ENCODE data around the gene PAEP. TPM values are rescaled to one million over a fixed set of nuclear protein-coding genes. Genes with fewer than 3 reads are reported as not detected.
"Not testable (repeated sequence)": the region's sequence is repeated elsewhere in the genome, so short reads cannot be mapped to it uniquely, and the experiment has no call there.

The PAEP gene
- total and polyA plus RNA-seq, 2 donors: not detected

- DNase-seq (ENCODE audit: extremely low spot score): no peak
- 54% methylated on average over 16 of the region's 16 CpGs for WGBS
- no peaks in the 10 kb centered on the region for H3K4me1 ChIP-seq (ENCODE audit: insufficient read depth)
- no peaks in the 10 kb centered on the region for H3K36me3 ChIP-seq (ENCODE audit: insufficient read depth)
- H3K27ac ChIP-seq (ENCODE audit: low read depth): no peak overlapping the region
- H3K4me3 ChIP-seq (ENCODE audit: low read depth, low read length): no peak overlapping the region
Observed at GRCh38 chr9:135522137-135522877, 39.2 kb upstream of the PAEP start.

DNA sequence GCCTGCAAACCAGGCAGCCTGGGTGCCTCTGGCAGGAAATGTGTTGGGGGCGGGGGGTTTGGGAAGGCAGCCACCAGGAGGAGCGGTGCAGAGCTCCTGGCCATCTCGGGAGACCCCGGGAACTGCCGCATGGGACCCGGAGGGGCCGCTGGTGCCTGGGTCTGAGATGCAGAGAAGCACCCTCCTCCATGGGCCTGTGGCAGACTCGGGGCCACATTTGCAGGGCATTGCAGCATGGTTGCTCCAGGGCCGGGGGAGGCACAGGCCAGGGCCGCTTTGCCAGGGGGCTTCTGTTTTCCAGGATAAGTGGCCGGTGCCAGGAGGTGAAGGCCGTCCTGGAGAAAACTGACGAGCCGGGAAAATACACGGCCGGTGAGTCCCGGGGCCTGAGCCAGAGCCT lies 38.6 kb upstream of the PAEP start:
- Histone ChIP-seq H3K4me3 (ENCODE audit: low read depth, low read length) (no peak overlapping the region), H3K27ac (ENCODE audit: low read depth) (no peak overlapping the region), H3K36me3 (ENCODE audit: insufficient read depth) (no peaks in the 10 kb centered on the region), H3K4me1 (ENCODE audit: insufficient read depth) (no peaks in the 10 kb centered on the region)
- WGBS: 60% methylated on average over 17 of the region's 17 CpGs
- DNase-seq (ENCODE audit: extremely low spot score): no peak

DNA sequence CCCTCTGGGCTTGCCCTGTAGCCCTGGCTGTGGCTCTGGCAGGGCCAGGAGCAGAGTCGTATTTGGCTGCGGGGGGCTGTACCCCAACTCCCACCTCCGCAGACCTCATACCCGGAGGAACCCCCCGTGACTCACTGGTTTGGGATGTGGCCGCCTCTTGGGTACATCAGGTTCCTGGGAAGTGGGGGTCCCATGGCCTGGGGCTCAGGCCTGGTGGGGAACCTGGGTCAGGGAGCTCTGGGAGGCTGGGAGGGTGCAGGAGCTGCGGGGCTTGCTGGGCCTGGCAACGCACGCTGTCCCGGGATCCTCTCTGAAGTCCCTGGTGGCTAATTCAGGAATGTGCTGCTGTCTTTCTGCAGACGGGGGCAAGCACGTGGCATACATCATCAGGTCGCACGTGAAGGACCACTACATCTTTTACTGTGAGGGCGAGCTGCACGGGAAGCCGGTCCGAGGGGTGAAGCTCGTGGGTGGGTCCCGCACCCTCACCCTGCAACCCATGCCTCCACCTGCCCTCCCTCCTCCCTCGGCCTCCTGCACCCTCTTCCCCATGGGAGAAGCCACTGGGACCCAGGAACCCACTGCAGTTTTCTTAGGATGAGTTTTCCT lies 37.9 kb upstream of the PAEP start:
- Histone ChIP-seq H3K27ac (ENCODE audit: low read depth) (no peak overlapping the region), H3K4me1 (ENCODE audit: insufficient read depth) (no peaks in the 10 kb centered on the region), H3K36me3 (ENCODE audit: insufficient read depth) (no peaks in the 10 kb centered on the region), H3K4me3 (ENCODE audit: low read depth, low read length) (no peak overlapping the region)
- DNase-seq (ENCODE audit: extremely low spot score): no peak
- 58% methylated on average over 21 of the region's 21 CpGs for WGBS

DNA sequence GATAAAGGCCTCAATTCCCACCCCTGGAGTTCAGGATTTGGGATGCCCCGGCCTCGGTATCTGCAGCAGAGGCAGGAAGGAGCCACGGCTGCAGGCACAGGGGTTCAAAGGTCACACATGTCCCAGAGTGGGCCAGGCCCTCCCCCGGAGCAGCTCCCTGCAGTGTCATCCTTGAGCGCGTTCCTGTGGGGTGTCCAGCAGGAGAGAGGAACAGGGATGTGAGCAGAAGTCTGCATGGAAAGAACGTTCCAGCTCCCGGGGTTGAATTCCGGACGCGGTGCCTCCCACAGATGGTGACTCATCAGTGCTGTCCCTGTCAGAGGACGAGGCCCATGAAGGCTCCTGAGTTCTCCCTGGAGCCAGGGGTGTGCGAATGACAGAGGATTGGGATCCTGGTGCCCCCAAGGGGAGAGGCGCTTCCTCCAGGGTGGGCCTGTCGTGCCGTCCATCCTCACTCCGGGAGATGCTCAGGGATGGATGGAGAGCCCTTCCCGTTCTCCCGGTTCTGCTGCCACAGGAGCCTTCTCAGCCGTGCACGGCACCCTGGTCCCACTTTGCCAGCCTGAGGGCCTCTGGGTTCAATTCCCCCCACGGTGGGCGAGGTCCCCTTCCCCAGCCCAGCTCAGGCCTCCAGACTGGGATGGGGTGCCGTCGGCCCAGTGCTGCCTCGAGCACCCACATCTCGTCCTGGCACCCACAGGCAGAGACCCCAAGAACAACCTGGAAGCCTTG lies 37.3 kb upstream of the PAEP start:
- Histone ChIP-seq H3K4me3 (ENCODE audit: low read depth, low read length) (no peak overlapping the region), H3K36me3 (ENCODE audit: insufficient read depth) (no peaks in the 10 kb centered on the region), H3K4me1 (ENCODE audit: insufficient read depth) (no peaks in the 10 kb centered on the region), H3K27ac (ENCODE audit: low read depth) (no peak overlapping the region)
- 63% methylated on average over 27 of the region's 27 CpGs for WGBS
- DNase-seq (ENCODE audit: extremely low spot score): no peak

GRCh38 chr9:135525241-135526088 lies 36.1 kb upstream of the PAEP start:
- no peak overlapping the region for H3K27ac ChIP-seq (ENCODE audit: low read depth)
- H3K4me1 ChIP-seq (ENCODE audit: insufficient read depth): no peaks in the 10 kb centered on the region
- WGBS: 79% methylated on average over 31 of the region's 31 CpGs
- H3K36me3 ChIP-seq (ENCODE audit: insufficient read depth): no peaks in the 10 kb centered on the region
- DNase-seq (ENCODE audit: extremely low spot score): no peak
- H3K4me3 ChIP-seq (ENCODE audit: low read depth, low read length): no peak overlapping the region

- DNase-seq (ENCODE audit: extremely low spot score): no peak
- Histone ChIP-seq H3K4me1 (ENCODE audit: insufficient read depth) (no peaks in the 10 kb centered on the region), H3K27ac (ENCODE audit: low read depth) (no peak overlapping the region), H3K36me3 (ENCODE audit: insufficient read depth) (no peaks in the 10 kb centered on the region), H3K4me3 (ENCODE audit: low read depth, low read length) (no peak overlapping the region)
- WGBS: 68% methylated on average over 11 of the region's 11 CpGs
Observed at GRCh38 chr9:135526089-135526729, 35.3 kb upstream of the PAEP start.

DNA sequence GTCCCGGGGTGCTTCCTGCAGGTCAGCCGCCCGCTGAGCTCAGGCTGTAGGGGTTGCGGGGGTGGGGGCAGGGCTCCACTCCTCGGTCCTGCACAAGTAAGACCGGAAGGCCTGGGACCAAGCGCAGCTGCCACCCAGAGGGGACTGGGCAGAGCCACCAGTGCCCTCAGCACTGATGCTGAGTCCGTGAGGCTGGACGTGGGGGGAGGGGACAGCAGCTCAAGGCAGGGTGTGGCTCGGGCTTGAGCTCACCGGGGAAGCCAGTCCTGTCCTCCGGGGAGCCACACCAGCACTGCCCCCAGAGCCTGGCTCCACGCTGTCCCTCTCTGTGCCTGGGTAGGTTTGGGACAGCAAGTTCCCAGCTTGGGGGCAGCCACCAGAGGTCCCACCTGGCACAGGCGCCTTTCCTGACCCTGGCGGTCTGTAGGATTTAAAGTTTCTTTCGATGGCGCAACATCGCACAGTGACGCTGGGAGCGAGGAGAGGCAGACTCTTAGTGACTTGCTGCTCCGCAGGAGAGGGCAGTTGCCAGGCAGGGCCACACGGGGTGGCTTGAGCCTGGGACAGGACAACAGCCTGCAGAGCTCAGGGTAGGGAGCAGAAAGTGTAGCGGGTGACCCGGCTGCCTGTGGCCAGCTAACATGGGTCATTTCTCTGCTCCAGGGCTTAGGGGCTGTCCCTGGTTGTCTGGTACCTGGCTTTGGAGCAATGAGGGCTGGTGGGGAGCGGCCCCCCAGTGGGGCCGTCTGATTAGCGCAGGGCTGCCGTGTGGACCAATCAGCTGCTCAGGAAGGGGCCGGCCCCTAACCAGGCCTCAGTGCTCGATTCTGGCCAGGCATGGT lies 34.6 kb upstream of the PAEP start:
- Histone ChIP-seq H3K36me3 (ENCODE audit: insufficient read depth) (no peaks in the 10 kb centered on the region), H3K4me3 (ENCODE audit: low read depth, low read length) (no peak overlapping the region), H3K27ac (ENCODE audit: low read depth) (no peak overlapping the region), H3K4me1 (ENCODE audit: insufficient read depth) (no peaks in the 10 kb centered on the region)
- no peak for DNase-seq (ENCODE audit: extremely low spot score)
- WGBS: 62% methylated on average over 30 of the region's 30 CpGs

GRCh38 chr9:135528842-135529435 lies 32.6 kb upstream of the PAEP start:
- 91% methylated on average over 10 of the region's 10 CpGs for WGBS

DNA sequence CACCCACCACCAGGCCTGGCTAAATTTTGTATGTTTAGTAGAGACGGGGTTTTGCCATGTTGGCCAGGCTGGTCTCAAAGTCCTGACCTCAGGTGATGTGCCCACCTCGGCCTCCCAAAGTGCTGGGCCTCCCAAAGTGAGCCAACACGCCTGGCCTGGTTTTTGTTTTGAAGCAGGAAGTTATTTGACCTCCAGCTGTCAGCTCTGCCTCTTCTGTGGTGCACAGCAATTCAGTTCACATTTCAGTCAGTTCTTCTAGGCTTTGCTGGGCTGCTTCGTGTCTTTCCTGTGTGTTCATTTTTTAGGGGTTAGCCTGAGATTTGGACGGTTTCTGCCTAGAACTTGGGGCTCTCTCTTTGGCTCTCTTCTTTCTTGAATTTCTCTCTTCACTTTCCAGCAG lies 31.4 kb upstream of the PAEP start:
- DNase-seq (ENCODE audit: extremely low spot score): no peak
- WGBS: 74% methylated on average over 5 of the region's 5 CpGs

More at GRCh38 chr9:135528842-135529435, 32.6 kb upstream of the PAEP start:
- DNase-seq (ENCODE audit: extremely low spot score); H3K36me3 ChIP-seq (ENCODE audit: insufficient read depth); H3K4me1 ChIP-seq (ENCODE audit: insufficient read depth); H3K27ac ChIP-seq (ENCODE audit: low read depth); H3K4me3 ChIP-seq (ENCODE audit: low read depth, low read length): not testable (repeated sequence)

DNA sequence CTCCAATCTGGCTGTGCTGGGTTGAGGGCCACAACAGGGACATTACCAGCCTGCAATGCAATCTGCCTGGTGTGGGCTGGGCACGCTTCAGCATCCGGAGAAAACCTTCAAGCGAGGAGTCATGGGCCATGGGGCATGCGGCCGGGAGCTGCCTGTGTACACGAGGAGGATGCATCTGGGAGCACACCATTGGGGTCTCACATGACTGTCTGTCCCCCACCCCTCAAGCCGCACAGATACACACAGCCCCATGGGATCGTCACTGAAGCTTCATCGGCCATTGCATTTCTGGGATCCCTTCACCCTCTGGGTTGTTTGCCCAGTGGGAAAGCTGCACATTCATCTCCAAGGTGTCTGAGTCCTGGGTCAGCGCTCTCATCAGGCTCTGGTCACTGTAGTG lies 30.5 kb upstream of the PAEP start:
- 93% methylated on average over 10 of the region's 10 CpGs for WGBS
- Histone ChIP-seq H3K27ac (ENCODE audit: low read depth) (no peak overlapping the region), H3K36me3 (ENCODE audit: insufficient read depth) (no peaks in the 10 kb centered on the region), H3K4me3 (ENCODE audit: low read depth, low read length) (no peak overlapping the region), H3K4me1 (ENCODE audit: insufficient read depth) (no peaks in the 10 kb centered on the region)
- DNase-seq (ENCODE audit: extremely low spot score): no peak

More for the DNA sequence above, 31.4 kb upstream of the PAEP start:
- no peaks in the 10 kb centered on the region for H3K36me3 ChIP-seq (ENCODE audit: insufficient read depth)
- no peaks in the 10 kb centered on the region for H3K4me1 ChIP-seq (ENCODE audit: insufficient read depth)
- no peak overlapping the region for H3K4me3 ChIP-seq (ENCODE audit: low read depth, low read length)
- H3K27ac ChIP-seq (ENCODE audit: low read depth): no peak overlapping the region

GRCh38 chr9:135533113-135533512 lies 28.4 kb upstream of the PAEP start:
- WGBS: 91% methylated on average over 3 of the region's 3 CpGs
- Histone ChIP-seq H3K27ac (ENCODE audit: low read depth) (no peak overlapping the region), H3K36me3 (ENCODE audit: insufficient read depth) (no peaks in the 10 kb centered on the region), H3K4me1 (ENCODE audit: insufficient read depth) (no peaks in the 10 kb centered on the region), H3K4me3 (ENCODE audit: low read depth, low read length) (no peak overlapping the region)
- DNase-seq (ENCODE audit: extremely low spot score): no peak

DNA sequence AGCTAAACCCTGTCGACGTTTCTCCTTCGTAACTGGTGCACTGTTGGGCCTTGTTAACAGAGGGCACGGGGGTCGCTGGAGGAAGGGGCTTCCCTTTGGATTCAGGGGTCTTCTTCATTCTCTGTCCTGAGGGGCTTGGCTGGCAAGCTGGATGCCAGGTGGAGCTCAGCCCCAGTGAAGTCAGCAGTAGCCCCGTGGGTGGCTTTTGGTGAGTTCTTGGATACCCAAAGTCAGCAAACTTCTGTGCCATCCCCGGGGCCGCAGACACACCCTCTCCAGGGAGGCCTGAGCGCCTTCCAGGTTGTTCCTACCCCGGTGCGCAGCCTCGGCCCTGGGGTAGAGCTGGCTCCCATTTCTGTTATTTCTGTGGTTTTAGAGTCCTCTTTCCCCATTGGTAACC lies 27.9 kb upstream of the PAEP start:
- Histone ChIP-seq H3K4me1 (ENCODE audit: insufficient read depth) (no peaks in the 10 kb centered on the region), H3K4me3 (ENCODE audit: low read depth, low read length) (no peak overlapping the region), H3K27ac (ENCODE audit: low read depth) (no peak overlapping the region), H3K36me3 (ENCODE audit: insufficient read depth) (no peaks in the 10 kb centered on the region)
- WGBS: 84% methylated on average over 12 of the region's 12 CpGs
- no peak for DNase-seq (ENCODE audit: extremely low spot score)

All from urinary bladder (tissue), 4 donors.